Body of pancreas (tissue), 4 donors: ENCODE data around the gene CFAP69.

Source experiments
- CTCF ChIP-seq, 7 experiments: fragments of 450-650 bp in 4 of 7; fragments of 200-600 bp in 3 of 7; sonication (generic) in 3 of 7; IDR thresholded peaks; one replicate each; pipeline ENCODE4 v1.5.1; 2016 to 2019; ENCODE audit warnings: antibody characterized with exemption in 7 of 7
- POLR2A ChIP-seq, 3 donors: fragments of 450-650 bp; IDR thresholded peaks; one replicate each; pipeline ENCODE4 v1.6.1; 2016; ENCODE audit warnings: antibody characterized with exemption in 3 of 3, mild to moderate bottlenecking in 2 of 3

GRCh38 chr7:90345595-90346335 is 100.8 kb downstream of the CFAP69 start:
- no peak for TF ChIP-seq CTCF (IDR thresholded peaks at IDR 0.05)
- TF ChIP-seq POLR2A (IDR thresholded peaks at IDR 0.05) = no peak
